ENCODE results near the gene TTF1. TPM values are rescaled to one million over a fixed set of nuclear protein-coding genes. Genes with fewer than 3 reads are reported as not detected.
A peak's percentile ranks its signal among the peaks of the same experiment; 100 is the strongest.

Gene TTF1
- total and polyA plus RNA-seq, 10 of the 15 experiments (the other 5 are each of a cell fraction or from before 2014, with no cell fraction given), result 11.3 to 25.5 (median 16.0) TPM

- Histone ChIP-seq H3K9me3 (replicated peaks; ENCODE audit: control insufficient read depth, insufficient read depth, low read length) (no peaks in the 10 kb centered on the region), H3K27ac (ENCODE audit: control insufficient read depth, insufficient read depth) (peak overlapping the region; percentile 94), H2AFZ (ENCODE audit: control insufficient read depth, low read depth, low read length) (peak overlapping the region; percentile 33; the same call in 1 of the 2 replicates), H3K4me2 (ENCODE audit: control insufficient read depth, insufficient read depth) (peak overlapping the region; percentile 84), H3K4me3 (peak overlapping the region; percentile 50; the same call in 1 of the 2 replicates), H3K4me1 (ENCODE audit: control insufficient read depth, insufficient read depth, low read length) (peaks cover 41% of the 10 kb centered on the region), H3K27me3 (replicated peaks in 1 of 2; ENCODE audit: control insufficient read depth in 2 of 2, insufficient read depth in 2 of 2, low read length in 1 of 2) (no peaks in the 10 kb centered on the region), H4K20me1 (ENCODE audit: control insufficient read depth, insufficient read depth) (no peaks in the 10 kb centered on the region), H3K9ac (ENCODE audit: control insufficient read depth, insufficient read depth, low read length) (peak overlapping the region; percentile 37), H3K36me3 (ENCODE audit: control insufficient read depth in 2 of 2, insufficient read depth in 2 of 2, low read length in 1 of 2) (peaks cover 13 to 18% of the 10 kb centered on the region in 2 experiments), H3K79me2 (ENCODE audit: control insufficient read depth, insufficient read depth, low read length) (peaks cover 2% of the 10 kb centered on the region)
- intact Hi-C loops (cut with micrococcal nuclease; ENCODE audit: unreplicated experiment) (no loop called here), in situ Hi-C loops (cut with MboI) (no loop called here)
- no TSS peak for BruUV-seq (replicated peaks)
- FAIRE-seq (peak; percentile 59), DNase-seq (ENCODE audit: low read depth, low spot score) (no peak), ATAC-seq (peak; percentile 62)
- WGBS (ENCODE audit: insufficient coverage, insufficient replicate concordance, low lambda C conversion rate, missing lambda C conversion rate), result under 1% methylated on average over 10 of the region's 10 CpGs
- SMC1A ChIA-PET (ENCODE audit: uncharacterized antibody, unreplicated experiment), result interaction anchor here (0.6 to 7.6 kb wide), 11 partner anchors 11 to 1896 kb away, joined by 3 to 131 read pairs (median 4); partner anchors contain the start of genes SETX and TTF1
- TF ChIP-seq POLR2AphosphoS5 (IDR thresholded peaks at IDR 0.05; ENCODE audit: low read length) (peak; percentile 58), CEBPB (IDR thresholded peaks at IDR 0.05; ENCODE audit: borderline replicate concordance in 1 of 2, low read depth in 2 of 2, low read length in 2 of 2) (no peak), BHLHE40 (IDR thresholded peaks at IDR 0.05; ENCODE audit: borderline replicate concordance in 1 of 2, low read depth in 2 of 2, low read length in 1 of 2) (peak in 1 of 2 experiments; percentile 20; a peak in 1 of 4 replicates), SMAD5 (IDR thresholded peaks at IDR 0.05; ENCODE audit: low read depth) (0 out of 2 replicates have a peak, but pooled peaks have one; percentile 21), POU2F2 (IDR thresholded peaks at IDR 0.05; ENCODE audit: borderline replicate concordance, low read depth, low read length) (peak; percentile 73; the same call in 1 of the 3 replicates), TAF1 (IDR thresholded peaks at IDR 0.05; ENCODE audit: borderline replicate concordance, low read depth, low read length) (peak; percentile 28; the same call in 1 of the 2 replicates), CREB1 (IDR thresholded peaks at IDR 0.05; ENCODE audit: low read depth) (no peak), MEF2A (IDR thresholded peaks at IDR 0.05; ENCODE audit: insufficient read depth, low read depth, low read length) (0 out of 2 replicates have a peak, but pooled peaks have one; percentile 30), CTCF (IDR thresholded peaks at IDR 0.05 in 2 of 3, conservative IDR thresholded peaks at IDR 0.05 in 1 of 3; ENCODE audit: control insufficient read depth in 2 of 3, extremely low read depth in 1 of 3, insufficient read depth in 1 of 3, low read depth in 3 of 3, low read length in 3 of 3) (peak in 1 of 3 experiments; percentile 21; a peak in 1 of 6 replicates), RUNX3 (IDR thresholded peaks at IDR 0.05; ENCODE audit: low read length) (peak; percentile 50), SRF (IDR thresholded peaks at IDR 0.05; ENCODE audit: low read depth in 2 of 2, low read length in 2 of 2) (0 out of 4 replicates have a peak, but pooled peaks of 1 of the 2 experiments have one; percentile 22), POLR2A (IDR thresholded peaks at IDR 0.05; ENCODE audit: low read depth, low read length) (0 out of 2 replicates have a peak, but pooled peaks have one; percentile 23), RAD21 (IDR thresholded peaks at IDR 0.05; ENCODE audit: insufficient read depth, low read depth, low read length) (peak; percentile 39; the same call in 1 of the 2 replicates), RFX5 (IDR thresholded peaks at IDR 0.05; ENCODE audit: low read depth, low read length) (no peak), POLR2AphosphoS2 (IDR thresholded peaks at IDR 0.05; ENCODE audit: low read depth, low read length) (peak; percentile 46; the same call in 1 of the 2 replicates), NFIC (IDR thresholded peaks at IDR 0.05; ENCODE audit: low read depth, low read length) (0 out of 2 replicates have a peak, but pooled peaks have one; percentile 12)
- POLR2A ChIA-PET, result interaction anchor here (0.7 to 6.3 kb wide), 4 partner anchors 31 to 104 kb away, joined by 3 to 96 read pairs (median 6); partner anchors contain the start of gene SETX
- CTCF ChIA-PET, result interaction anchor here (0.6 to 4.4 kb wide), 9 partner anchors 11 to 142 kb away, joined by 3 to 59 read pairs (median 3); partner anchors contain the start of gene SETX
- RAD21 ChIA-PET (ENCODE audit: unreplicated experiment), result interaction anchor here (0.6 to 4.0 kb wide), 7 partner anchors 9 to 79 kb away, joined by 3 to 50 read pairs (median 4); partner anchors contain the start of gene SETX
Measured at GRCh38 chr9:132383462-132383883, 23.2 kb downstream of the TTF1 start.

All from GM12878 (cell line).